Prostate gland (tissue), 2 donors: Measurements from ENCODE around the gene ZNF330.

ENCODE experiments used
- POLR2A ChIP-seq: fragments of 450-650 bp; IDR thresholded peaks from one replicate; pipeline ENCODE4 v1.6.1; 2016; ENCODE audit warnings: antibody characterized with exemption, mild to moderate bottlenecking
- POLR2AphosphoS5 ChIP-seq: sonication (generic); formaldehyde crosslinking; IDR thresholded peaks from one replicate; pipeline ENCODE4 v1.6.1; 2017; ENCODE audit warnings: antibody characterized with exemption
- TF ChIP-seq, protein P1 (sequence below), 4 experiments: fragments of 200-600 bp in 2 of 4; fragments of 450-650 bp in 2 of 4; sonication (generic) in 2 of 4; IDR thresholded peaks; 1 replicate in 3 of 4; 2 replicates in 1 of 4; pipeline ENCODE4 v1.5.1; 2016 to 2019; ENCODE audit warnings: antibody characterized with exemption in 4 of 4, mild to moderate bottlenecking in 2 of 4, moderate library complexity in 2 of 4

DNA sequence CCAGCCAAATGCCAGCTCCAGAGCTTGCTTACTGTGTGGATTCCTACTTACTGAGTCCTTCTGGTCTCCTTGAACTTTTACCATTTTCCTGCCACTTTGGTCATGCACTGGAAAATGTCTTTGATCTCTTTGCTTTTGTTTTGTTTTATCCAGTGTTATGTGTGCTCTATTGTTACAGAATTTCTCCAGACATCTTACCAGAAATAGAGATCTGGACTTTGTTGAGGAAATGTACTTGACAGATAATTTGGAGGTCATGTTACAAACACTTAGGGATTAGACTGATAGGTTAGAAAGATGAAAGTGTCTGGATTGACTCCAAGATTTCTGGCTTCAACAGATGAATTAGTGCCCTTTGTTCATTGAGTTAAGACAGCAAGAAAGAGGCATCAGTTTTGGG, 5.7 kb upstream of the ZNF330 start:
- TF ChIP-seq, protein P1, sequence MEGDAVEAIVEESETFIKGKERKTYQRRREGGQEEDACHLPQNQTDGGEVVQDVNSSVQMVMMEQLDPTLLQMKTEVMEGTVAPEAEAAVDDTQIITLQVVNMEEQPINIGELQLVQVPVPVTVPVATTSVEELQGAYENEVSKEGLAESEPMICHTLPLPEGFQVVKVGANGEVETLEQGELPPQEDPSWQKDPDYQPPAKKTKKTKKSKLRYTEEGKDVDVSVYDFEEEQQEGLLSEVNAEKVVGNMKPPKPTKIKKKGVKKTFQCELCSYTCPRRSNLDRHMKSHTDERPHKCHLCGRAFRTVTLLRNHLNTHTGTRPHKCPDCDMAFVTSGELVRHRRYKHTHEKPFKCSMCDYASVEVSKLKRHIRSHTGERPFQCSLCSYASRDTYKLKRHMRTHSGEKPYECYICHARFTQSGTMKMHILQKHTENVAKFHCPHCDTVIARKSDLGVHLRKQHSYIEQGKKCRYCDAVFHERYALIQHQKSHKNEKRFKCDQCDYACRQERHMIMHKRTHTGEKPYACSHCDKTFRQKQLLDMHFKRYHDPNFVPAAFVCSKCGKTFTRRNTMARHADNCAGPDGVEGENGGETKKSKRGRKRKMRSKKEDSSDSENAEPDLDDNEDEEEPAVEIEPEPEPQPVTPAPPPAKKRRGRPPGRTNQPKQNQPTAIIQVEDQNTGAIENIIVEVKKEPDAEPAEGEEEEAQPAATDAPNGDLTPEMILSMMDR (IDR thresholded peaks at IDR 0.05) = no peak
- TF ChIP-seq POLR2A (no peak), POLR2AphosphoS5 (no peak)
